Chondrocyte (in vitro differentiated cells): ENCODE results near the gene AZU1. TPM values are rescaled to one million over a fixed set of nuclear protein-coding genes. Genes with fewer than 3 reads are reported as not detected.
A peak's percentile ranks its signal among the peaks of the same experiment; 100 is the strongest.

Source experiments
- DNase-seq: peaks from one replicate; pipeline ENCODE4 v3.0.0; 2021; ENCODE audit warnings: mixed read lengths, low spot score
- H3K27ac Mint-ChIP-seq: one replicate; pipeline ENCODE4 v1.8.0; 2021; ENCODE audit warnings: mild to moderate bottlenecking, moderate library complexity, mixed read lengths; ENCODE audit not compliant: unreplicated experiment
- H3K27me3 Mint-ChIP-seq: 2 replicates; pipeline ENCODE4 v1.8.0; 2021; ENCODE audit warnings: low read depth, mixed read lengths
- H3K36me3 Mint-ChIP-seq: 2 replicates; pipeline ENCODE4 v1.8.0; 2021; ENCODE audit warnings: low read depth, mixed read lengths
- H3K4me1 Mint-ChIP-seq: 2 replicates; pipeline ENCODE4 v1.8.0; 2021; ENCODE audit warnings: low read depth, mild to moderate bottlenecking, mixed read lengths
- H3K4me3 Mint-ChIP-seq: one replicate; pipeline ENCODE4 v1.8.0; 2021; ENCODE audit warnings: mild to moderate bottlenecking, moderate library complexity, mixed read lengths; ENCODE audit not compliant: unreplicated experiment
- H3K9me3 Mint-ChIP-seq: 2 replicates; pipeline ENCODE4 v1.8.0; 2021; ENCODE audit warnings: low read depth, mixed read lengths
- CTCF ChIP-seq: fragments of 200-600 bp; sonication (generic); IDR thresholded peaks from 2 replicates; pipeline ENCODE4 v1.5.0; 2021; ENCODE audit warnings: antibody characterized with exemption, mild to moderate bottlenecking, moderate library complexity
- total RNA-seq: library from RNA; stranded (reverse); gene quantifications from 3 replicates; pipeline ENCODE4 v1.2.1, GENCODE V29; 2021

Gene AZU1
- total RNA-seq, 1 donor from 2014 or later, result 0.37 TPM

GRCh38 chr19:798415-799075, 29.1 kb upstream of the AZU1 start:
- TF ChIP-seq CTCF, result no peak
- Mint-ChIP-seq H3K4me3 (peak overlapping the region; percentile 81), H3K9me3 (no peaks in the 10 kb centered on the region), H3K27ac (peak overlapping the region; percentile 93), H3K27me3 (no peaks in the 10 kb centered on the region), H3K36me3 (peaks cover 12% of the 10 kb centered on the region), H3K4me1 (peaks cover 44% of the 10 kb centered on the region)
- DNase-seq, result peak; percentile 79

- TF ChIP-seq CTCF, result peak; percentile 71
- Mint-ChIP-seq H3K9me3 (no peaks in the 10 kb centered on the region), H3K4me3 (peak overlapping the region; percentile 81), H3K27ac (peak overlapping the region; percentile 93), H3K4me1 (peaks cover 44% of the 10 kb centered on the region), H3K36me3 (peaks cover 14% of the 10 kb centered on the region), H3K27me3 (no peaks in the 10 kb centered on the region)
- no peak for DNase-seq
These were observed 28.4 kb upstream of the AZU1 start for GRCh38 chr19:799076-799881.

- Mint-ChIP-seq H3K9me3 (no peaks in the 10 kb centered on the region), H3K27ac (peak overlapping the region; percentile 93), H3K27me3 (no peaks in the 10 kb centered on the region), H3K4me1 (peaks cover 44% of the 10 kb centered on the region), H3K4me3 (peak overlapping the region; percentile 81), H3K36me3 (peaks cover 17% of the 10 kb centered on the region)
- no peak for TF ChIP-seq CTCF
- no peak for DNase-seq
These were observed 27.1 kb upstream of the AZU1 start for GRCh38 chr19:800360-801029.

GRCh38 chr19:801030-801860, 26.4 kb upstream of the AZU1 start:
- no peak for DNase-seq
- no peak for TF ChIP-seq CTCF
- Mint-ChIP-seq H3K4me1 (peaks cover 44% of the 10 kb centered on the region), H3K9me3 (no peaks in the 10 kb centered on the region), H3K4me3 (peak overlapping the region; percentile 63), H3K27ac (peak overlapping the region; percentile 78), H3K36me3 (peaks cover 17% of the 10 kb centered on the region), H3K27me3 (no peaks in the 10 kb centered on the region)
